HCT116 (cell line): ENCODE measurements around the gene RUFY4.

Experiments used
- EGR1 ChIP-seq: IDR thresholded peaks from 2 replicates; pipeline ENCODE4 v1.6.1; 2012; ENCODE audit warnings: low read depth
- EZH2 ChIP-seq: fragments of 200-600 bp; sonication (generic); IDR thresholded peaks from 2 replicates; pipeline ENCODE4 v1.6.1; 2017; ENCODE audit warnings: antibody characterized with exemption, mixed run types
- EZH2phosphoT487 ChIP-seq: fragments of 200-600 bp; IDR thresholded peaks from 2 replicates; pipeline ENCODE4 v1.6.1; 2018; ENCODE audit warnings: antibody characterized with exemption, borderline replicate concordance
- POLR2A ChIP-seq: IDR thresholded peaks from 2 replicates; pipeline ENCODE4 v1.7.0; 2011; ENCODE audit warnings: borderline replicate concordance; ENCODE audit not compliant: insufficient read depth, insufficient read length; ENCODE audit errors: extremely low read depth
- POLR2AphosphoS5 ChIP-seq: IDR thresholded peaks from 2 replicates; pipeline ENCODE4 v1.6.1; 2011; ENCODE audit warnings: mild to moderate bottlenecking, low read depth, low read length, moderate library complexity
- TCF7L2 ChIP-seq: IDR thresholded peaks from 2 replicates; pipeline ENCODE4 v1.7.0; 2011; ENCODE audit warnings: borderline replicate concordance, inconsistent platforms; ENCODE audit not compliant: insufficient read depth, insufficient read length; ENCODE audit errors: extremely low read depth
- TF ChIP-seq, protein P1 (sequence below), 3 experiments: fragments of 200-600 bp in 1 of 3; sonication (generic) in 1 of 3; IDR thresholded peaks in 2 of 3; conservative IDR thresholded peaks in 1 of 3; 2 replicates each; pipeline ENCODE4 v1.5.1; 2012 to 2017; ENCODE audit warnings: low read depth in 2 of 3, low read length in 2 of 3, antibody characterized with exemption in 1 of 3, borderline replicate concordance in 1 of 3, control low read depth in 1 of 3, mild to moderate bottlenecking in 1 of 3, mixed read lengths in 1 of 3, mixed run types in 1 of 3, moderate library complexity in 1 of 3; ENCODE audit not compliant: insufficient read depth in 1 of 3
- TF ChIP-seq, protein P2 (sequence below): IDR thresholded peaks from 2 replicates; pipeline ENCODE4 v1.6.1; 2012; ENCODE audit warnings: low read depth

DNA sequence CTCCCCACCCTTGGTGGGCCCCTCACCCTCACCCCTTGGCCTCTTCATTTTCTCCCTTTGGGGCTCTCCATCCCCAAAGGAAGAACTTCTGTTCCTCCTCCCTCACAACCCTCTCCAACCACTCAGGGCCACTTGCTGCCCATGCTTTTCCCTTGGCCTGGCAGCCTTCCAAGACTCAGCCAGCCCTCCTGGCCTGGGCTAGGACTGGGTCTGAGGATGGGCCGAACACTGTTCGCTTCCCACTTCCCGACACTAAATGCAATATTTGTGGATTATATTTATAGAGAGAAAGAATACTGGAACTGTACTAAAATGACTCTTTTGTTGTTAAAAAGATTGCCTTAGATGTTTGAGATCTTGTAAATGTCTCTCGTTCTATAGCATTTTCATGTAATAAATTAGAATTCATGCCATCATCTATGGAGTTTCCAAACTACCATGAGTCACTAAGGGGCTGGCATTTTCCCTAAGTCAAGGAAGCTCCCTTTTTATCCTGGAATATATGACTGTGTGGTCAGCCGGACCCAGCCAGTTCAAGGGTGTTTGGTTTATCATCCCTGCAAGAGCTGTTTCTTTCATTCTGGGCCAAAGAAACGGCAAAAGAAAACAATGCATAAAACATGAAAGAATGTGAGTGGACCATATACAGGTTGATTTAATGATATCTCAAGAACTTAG is 60.5 kb downstream of the RUFY4 start:
- TF ChIP-seq, protein P1, sequence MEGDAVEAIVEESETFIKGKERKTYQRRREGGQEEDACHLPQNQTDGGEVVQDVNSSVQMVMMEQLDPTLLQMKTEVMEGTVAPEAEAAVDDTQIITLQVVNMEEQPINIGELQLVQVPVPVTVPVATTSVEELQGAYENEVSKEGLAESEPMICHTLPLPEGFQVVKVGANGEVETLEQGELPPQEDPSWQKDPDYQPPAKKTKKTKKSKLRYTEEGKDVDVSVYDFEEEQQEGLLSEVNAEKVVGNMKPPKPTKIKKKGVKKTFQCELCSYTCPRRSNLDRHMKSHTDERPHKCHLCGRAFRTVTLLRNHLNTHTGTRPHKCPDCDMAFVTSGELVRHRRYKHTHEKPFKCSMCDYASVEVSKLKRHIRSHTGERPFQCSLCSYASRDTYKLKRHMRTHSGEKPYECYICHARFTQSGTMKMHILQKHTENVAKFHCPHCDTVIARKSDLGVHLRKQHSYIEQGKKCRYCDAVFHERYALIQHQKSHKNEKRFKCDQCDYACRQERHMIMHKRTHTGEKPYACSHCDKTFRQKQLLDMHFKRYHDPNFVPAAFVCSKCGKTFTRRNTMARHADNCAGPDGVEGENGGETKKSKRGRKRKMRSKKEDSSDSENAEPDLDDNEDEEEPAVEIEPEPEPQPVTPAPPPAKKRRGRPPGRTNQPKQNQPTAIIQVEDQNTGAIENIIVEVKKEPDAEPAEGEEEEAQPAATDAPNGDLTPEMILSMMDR (IDR thresholded peaks at IDR 0.05 in 2 of 3, conservative IDR thresholded peaks at IDR 0.05 in 1 of 3; ENCODE audit: borderline replicate concordance in 1 of 3, insufficient read depth in 1 of 3, low read depth in 2 of 3, low read length in 2 of 3): no peak
- no peak for TF ChIP-seq TCF7L2
- TF ChIP-seq POLR2A: no peak
- TF ChIP-seq EZH2: no peak
- TF ChIP-seq EGR1: no peak
- no peak for TF ChIP-seq EZH2phosphoT487
- TF ChIP-seq, protein P2, sequence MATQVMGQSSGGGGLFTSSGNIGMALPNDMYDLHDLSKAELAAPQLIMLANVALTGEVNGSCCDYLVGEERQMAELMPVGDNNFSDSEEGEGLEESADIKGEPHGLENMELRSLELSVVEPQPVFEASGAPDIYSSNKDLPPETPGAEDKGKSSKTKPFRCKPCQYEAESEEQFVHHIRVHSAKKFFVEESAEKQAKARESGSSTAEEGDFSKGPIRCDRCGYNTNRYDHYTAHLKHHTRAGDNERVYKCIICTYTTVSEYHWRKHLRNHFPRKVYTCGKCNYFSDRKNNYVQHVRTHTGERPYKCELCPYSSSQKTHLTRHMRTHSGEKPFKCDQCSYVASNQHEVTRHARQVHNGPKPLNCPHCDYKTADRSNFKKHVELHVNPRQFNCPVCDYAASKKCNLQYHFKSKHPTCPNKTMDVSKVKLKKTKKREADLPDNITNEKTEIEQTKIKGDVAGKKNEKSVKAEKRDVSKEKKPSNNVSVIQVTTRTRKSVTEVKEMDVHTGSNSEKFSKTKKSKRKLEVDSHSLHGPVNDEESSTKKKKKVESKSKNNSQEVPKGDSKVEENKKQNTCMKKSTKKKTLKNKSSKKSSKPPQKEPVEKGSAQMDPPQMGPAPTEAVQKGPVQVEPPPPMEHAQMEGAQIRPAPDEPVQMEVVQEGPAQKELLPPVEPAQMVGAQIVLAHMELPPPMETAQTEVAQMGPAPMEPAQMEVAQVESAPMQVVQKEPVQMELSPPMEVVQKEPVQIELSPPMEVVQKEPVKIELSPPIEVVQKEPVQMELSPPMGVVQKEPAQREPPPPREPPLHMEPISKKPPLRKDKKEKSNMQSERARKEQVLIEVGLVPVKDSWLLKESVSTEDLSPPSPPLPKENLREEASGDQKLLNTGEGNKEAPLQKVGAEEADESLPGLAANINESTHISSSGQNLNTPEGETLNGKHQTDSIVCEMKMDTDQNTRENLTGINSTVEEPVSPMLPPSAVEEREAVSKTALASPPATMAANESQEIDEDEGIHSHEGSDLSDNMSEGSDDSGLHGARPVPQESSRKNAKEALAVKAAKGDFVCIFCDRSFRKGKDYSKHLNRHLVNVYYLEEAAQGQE: no peak
- TF ChIP-seq POLR2AphosphoS5: no peak
